Ishikawa (cell line): ENCODE data around the gene PLCD4.

Experiments used
- CEBPB ChIP-seq: IDR thresholded peaks from 2 replicates; pipeline ENCODE4 v1.6.1; 2012
- CREB1 ChIP-seq: IDR thresholded peaks from 2 replicates; pipeline ENCODE4 v1.6.1; 2012; ENCODE audit warnings: low read depth
- EP300 ChIP-seq: IDR thresholded peaks from 2 replicates; pipeline ENCODE4 v1.6.1; 2012; ENCODE audit warnings: borderline replicate concordance
- FOXM1 ChIP-seq: IDR thresholded peaks from 2 replicates; pipeline ENCODE4 v1.6.1; 2012; ENCODE audit warnings: low read depth, borderline replicate concordance
- NFIC ChIP-seq: IDR thresholded peaks from 2 replicates; pipeline ENCODE4 v1.6.1; 2012
- RAD21 ChIP-seq: IDR thresholded peaks from 2 replicates; pipeline ENCODE4 v1.6.1; 2012; ENCODE audit warnings: low read depth
- TAF1 ChIP-seq: IDR thresholded peaks from 2 replicates; pipeline ENCODE4 v1.6.1; 2012; ENCODE audit warnings: low read depth, mild to moderate bottlenecking
- TEAD4 ChIP-seq: IDR thresholded peaks from 2 replicates; pipeline ENCODE4 v1.6.1; 2012
- TF ChIP-seq, protein P1 (sequence below): IDR thresholded peaks from 2 replicates; pipeline ENCODE4 v1.6.1; 2012; ENCODE audit warnings: low read depth, mild to moderate bottlenecking
- TF ChIP-seq, protein P2 (sequence below): IDR thresholded peaks from 2 replicates; pipeline ENCODE4 v1.6.1; 2012
- TF ChIP-seq, protein P3 (sequence below): IDR thresholded peaks from 2 replicates; pipeline ENCODE4 v1.6.1; 2012

DNA sequence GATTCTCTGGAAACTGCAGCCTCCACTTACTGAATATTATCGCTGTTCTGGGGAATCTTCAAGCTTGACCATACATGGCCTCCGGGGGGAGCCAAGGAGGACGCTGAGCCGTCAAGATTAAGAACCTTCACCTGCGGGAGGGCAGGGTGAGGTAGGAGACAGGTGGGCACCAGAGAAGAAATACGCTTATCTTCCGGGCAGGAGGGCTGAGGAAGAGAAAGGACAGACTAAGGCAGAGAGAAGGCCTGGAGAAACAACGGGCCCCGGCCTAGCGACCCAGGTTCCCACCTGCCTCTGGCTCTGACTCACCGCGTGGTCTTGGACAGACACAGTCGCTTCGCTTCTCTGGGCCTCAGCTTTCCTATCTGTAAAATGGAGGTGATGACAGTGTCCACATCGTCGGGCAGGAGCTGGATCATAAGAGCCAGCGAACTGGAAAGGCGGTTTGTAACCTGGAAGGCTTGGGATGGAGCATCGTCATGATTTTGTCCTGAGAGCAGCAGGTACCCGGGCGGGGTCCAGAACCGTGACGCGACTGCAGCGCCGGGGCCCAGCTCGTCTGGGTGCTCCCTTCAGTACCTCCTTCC is 51.1 kb downstream of the PLCD4 start:
- TF ChIP-seq RAD21 (no peak), CREB1 (no peak), TAF1 (no peak; the same call in 1 of the 2 replicates), EP300 (no peak; the same call in 1 of the 2 replicates), FOXM1 (no peak), NFIC (no peak), CEBPB (no peak), TEAD4 (no peak)
- TF ChIP-seq, protein P1, sequence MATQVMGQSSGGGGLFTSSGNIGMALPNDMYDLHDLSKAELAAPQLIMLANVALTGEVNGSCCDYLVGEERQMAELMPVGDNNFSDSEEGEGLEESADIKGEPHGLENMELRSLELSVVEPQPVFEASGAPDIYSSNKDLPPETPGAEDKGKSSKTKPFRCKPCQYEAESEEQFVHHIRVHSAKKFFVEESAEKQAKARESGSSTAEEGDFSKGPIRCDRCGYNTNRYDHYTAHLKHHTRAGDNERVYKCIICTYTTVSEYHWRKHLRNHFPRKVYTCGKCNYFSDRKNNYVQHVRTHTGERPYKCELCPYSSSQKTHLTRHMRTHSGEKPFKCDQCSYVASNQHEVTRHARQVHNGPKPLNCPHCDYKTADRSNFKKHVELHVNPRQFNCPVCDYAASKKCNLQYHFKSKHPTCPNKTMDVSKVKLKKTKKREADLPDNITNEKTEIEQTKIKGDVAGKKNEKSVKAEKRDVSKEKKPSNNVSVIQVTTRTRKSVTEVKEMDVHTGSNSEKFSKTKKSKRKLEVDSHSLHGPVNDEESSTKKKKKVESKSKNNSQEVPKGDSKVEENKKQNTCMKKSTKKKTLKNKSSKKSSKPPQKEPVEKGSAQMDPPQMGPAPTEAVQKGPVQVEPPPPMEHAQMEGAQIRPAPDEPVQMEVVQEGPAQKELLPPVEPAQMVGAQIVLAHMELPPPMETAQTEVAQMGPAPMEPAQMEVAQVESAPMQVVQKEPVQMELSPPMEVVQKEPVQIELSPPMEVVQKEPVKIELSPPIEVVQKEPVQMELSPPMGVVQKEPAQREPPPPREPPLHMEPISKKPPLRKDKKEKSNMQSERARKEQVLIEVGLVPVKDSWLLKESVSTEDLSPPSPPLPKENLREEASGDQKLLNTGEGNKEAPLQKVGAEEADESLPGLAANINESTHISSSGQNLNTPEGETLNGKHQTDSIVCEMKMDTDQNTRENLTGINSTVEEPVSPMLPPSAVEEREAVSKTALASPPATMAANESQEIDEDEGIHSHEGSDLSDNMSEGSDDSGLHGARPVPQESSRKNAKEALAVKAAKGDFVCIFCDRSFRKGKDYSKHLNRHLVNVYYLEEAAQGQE = no peak
- TF ChIP-seq, protein P2, sequence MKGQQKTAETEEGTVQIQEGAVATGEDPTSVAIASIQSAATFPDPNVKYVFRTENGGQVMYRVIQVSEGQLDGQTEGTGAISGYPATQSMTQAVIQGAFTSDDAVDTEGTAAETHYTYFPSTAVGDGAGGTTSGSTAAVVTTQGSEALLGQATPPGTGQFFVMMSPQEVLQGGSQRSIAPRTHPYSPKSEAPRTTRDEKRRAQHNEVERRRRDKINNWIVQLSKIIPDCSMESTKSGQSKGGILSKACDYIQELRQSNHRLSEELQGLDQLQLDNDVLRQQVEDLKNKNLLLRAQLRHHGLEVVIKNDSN = no peak
- TF ChIP-seq, protein P3, sequence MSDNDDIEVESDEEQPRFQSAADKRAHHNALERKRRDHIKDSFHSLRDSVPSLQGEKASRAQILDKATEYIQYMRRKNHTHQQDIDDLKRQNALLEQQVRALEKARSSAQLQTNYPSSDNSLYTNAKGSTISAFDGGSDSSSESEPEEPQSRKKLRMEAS = no peak
